GM18951 (cell line): ENCODE data around the gene SERPINE1.
"Not testable (repeated sequence)": the region's sequence is repeated elsewhere in the genome, so short reads cannot be mapped to it uniquely, and the experiment has no call there.

ENCODE experiments used
- POLR2A ChIP-seq: IDR thresholded peaks from 4 replicates; pipeline ENCODE4 v1.6.1; 2011; ENCODE audit warnings: mild to moderate bottlenecking; ENCODE audit not compliant: insufficient read length, insufficient read depth; ENCODE audit errors: extremely low read depth
- in situ Hi-C: fragments of 300-500 bp; cut with MboI; formaldehyde crosslinking; loops from one replicate; pipeline ENCODE4 v1.12.0; 2022; ENCODE audit warnings: low sequenced_read_pairs, mixed read lengths, inconsistent platforms; ENCODE audit not compliant: unreplicated experiment

SERPINE1 gene

GRCh38 chr7:101122933-101123702 lies 3.8 kb upstream of the SERPINE1 start:
- in situ Hi-C loops = no loop called here
- TF ChIP-seq POLR2A = no peak

- in situ Hi-C loops = no loop called here
- no peak for TF ChIP-seq POLR2A
Observed at GRCh38 chr7:101123703-101124068, 3.2 kb upstream of the SERPINE1 start.

GRCh38 chr7:101124376-101125056 lies 2.4 kb upstream of the SERPINE1 start:
- TF ChIP-seq POLR2A = no peak
- in situ Hi-C loops = no loop called here

GRCh38 chr7:101125989-101126650 lies 784 bp upstream of the SERPINE1 start:
- no peak for TF ChIP-seq POLR2A
- in situ Hi-C loops = no loop called here

- TF ChIP-seq POLR2A = no peak
- in situ Hi-C loops = no loop called here
Observed at GRCh38 chr7:101127460-101128039, 646 bp downstream of the SERPINE1 start.

GRCh38 chr7:101128040-101128834 lies 1.3 kb downstream of the SERPINE1 start:
- in situ Hi-C loops = no loop called here
- no peak for TF ChIP-seq POLR2A

GRCh38 chr7:101129603-101130117 lies 2.8 kb downstream of the SERPINE1 start:
- no peak for TF ChIP-seq POLR2A
- in situ Hi-C loops = no loop called here

- in situ Hi-C loops = not testable (repeated sequence)
Observed at GRCh38 chr7:101132626-101133600, 6.0 kb downstream of the SERPINE1 start.

- in situ Hi-C loops = no loop called here
- TF ChIP-seq POLR2A = no peak
Observed at GRCh38 chr7:101133621-101134398, 6.9 kb downstream of the SERPINE1 start.

GRCh38 chr7:101134399-101134980 lies 7.6 kb downstream of the SERPINE1 start:
- in situ Hi-C loops = no loop called here
- TF ChIP-seq POLR2A = no peak
